Measurements from ENCODE around the gene ZNF512. TPM values are rescaled to one million over a fixed set of nuclear protein-coding genes. Genes with fewer than 3 reads are reported as not detected.

Gene ZNF512
- total and polyA plus RNA-seq, 2 donors (not counting 1 experiment from before 2014, with no cell fraction given): 33.3 to 72.3 TPM

- H3K27ac Mint-ChIP-seq: no peak overlapping the region
These were observed 38.7 kb downstream of the ZNF512 start for GRCh38 chr2:27621524-27621923.

GRCh38 chr2:27622921-27623384 lies 40.1 kb downstream of the ZNF512 start:
- CTCF ChIA-PET: no interaction called here
- no peak for DNase-seq
- H3K4me3 ChIP-seq (ENCODE audit: control extremely low read depth in 1 of 5, extremely low read depth in 1 of 5, insufficient read depth in 1 of 5, low read depth in 2 of 5, low read length in 4 of 5): no peak overlapping the region
- peaks cover 0 to 44% of the 10 kb centered on the region in 2 experiments for H3K36me3 ChIP-seq (replicated peaks in 1 of 2; ENCODE audit: control extremely low read depth in 1 of 2, control insufficient read depth in 1 of 2, extremely low read depth in 1 of 2, insufficient read depth in 2 of 2, low read length in 1 of 2)
- H3K27me3 ChIP-seq (replicated peaks in 1 of 4; ENCODE audit: control extremely low read depth in 1 of 4, control insufficient read depth in 3 of 4, insufficient read depth in 4 of 4, low read length in 3 of 4): no peaks in the 10 kb centered on the region
- no peaks in the 10 kb centered on the region for H3K9me3 ChIP-seq (ENCODE audit: control extremely low read depth in 1 of 3, control insufficient read depth in 2 of 3, insufficient read depth in 1 of 3, low read length in 2 of 3)
- TF ChIP-seq CTCF (IDR thresholded peaks at IDR 0.05) (no peak), EZH2 (IDR thresholded peaks at IDR 0.05; ENCODE audit: borderline replicate concordance, insufficient read depth, low read depth, low read length, poor library complexity, severe bottlenecking) (no peak)
- H2AFZ ChIP-seq (ENCODE audit: insufficient read depth, low read depth, low read length, poor library complexity, severe bottlenecking): no peak overlapping the region
- peaks cover 2% of the 10 kb centered on the region in 2 donors for H3K4me1 ChIP-seq (ENCODE audit: control insufficient read depth in 2 of 2, insufficient read depth in 2 of 2, low read length in 2 of 2)
- no peak overlapping the region for H3K27ac ChIP-seq (ENCODE audit: low read length in 2 of 2)
- Mint-ChIP-seq H3K9me3 (ENCODE audit: insufficient read depth) (no peaks in the 10 kb centered on the region), H3K27me3 (no peaks in the 10 kb centered on the region), H3K4me1 (peaks cover 12% of the 10 kb centered on the region), H3K4me3 (no peak overlapping the region), H3K27ac (no peak overlapping the region)
- no peaks in the 10 kb centered on the region for H4K20me1 ChIP-seq (ENCODE audit: control insufficient read depth, insufficient read depth, low read length, poor library complexity, severe bottlenecking)
- H3K9ac ChIP-seq (ENCODE audit: low read length): no peak overlapping the region
- POLR2A ChIA-PET: no interaction called here
- no peaks in the 10 kb centered on the region for H3K79me2 ChIP-seq (ENCODE audit: control insufficient read depth, insufficient read depth, low read length)
- 83% methylated on average over 2 of the region's 3 CpGs for WGBS (ENCODE audit: insufficient coverage)
- ATAC-seq (ENCODE audit: low read depth): no peak
- intact Hi-C loops (cut with micrococcal nuclease): no loop called here
- no peak overlapping the region for H3K4me2 ChIP-seq (replicated peaks; ENCODE audit: low read depth, low read length, poor library complexity, severe bottlenecking)

More at GRCh38 chr2:27621524-27621923, 38.7 kb downstream of the ZNF512 start:
- Histone ChIP-seq H3K9me3 (ENCODE audit: control extremely low read depth in 1 of 3, control insufficient read depth in 2 of 3, insufficient read depth in 1 of 3, low read length in 2 of 3) (no peaks in the 10 kb centered on the region), H4K20me1 (ENCODE audit: control insufficient read depth, insufficient read depth, low read length, poor library complexity, severe bottlenecking) (no peaks in the 10 kb centered on the region), H2AFZ (ENCODE audit: insufficient read depth, low read depth, low read length, poor library complexity, severe bottlenecking) (no peak overlapping the region), H3K36me3 (replicated peaks in 1 of 2; ENCODE audit: control extremely low read depth in 1 of 2, control insufficient read depth in 1 of 2, extremely low read depth in 1 of 2, insufficient read depth in 2 of 2, low read length in 1 of 2) (peaks cover 3 to 56% of the 10 kb centered on the region in 2 experiments), H3K27ac (ENCODE audit: low read length in 2 of 2) (no peak overlapping the region), H3K27me3 (replicated peaks in 1 of 4; ENCODE audit: control extremely low read depth in 1 of 4, control insufficient read depth in 3 of 4, insufficient read depth in 4 of 4, low read length in 3 of 4) (no peaks in the 10 kb centered on the region), H3K4me3 (ENCODE audit: control extremely low read depth in 1 of 5, extremely low read depth in 1 of 5, insufficient read depth in 1 of 5, low read depth in 2 of 5, low read length in 4 of 5) (no peak overlapping the region), H3K9ac (ENCODE audit: low read length) (no peak overlapping the region), H3K79me2 (ENCODE audit: control insufficient read depth, insufficient read depth, low read length) (no peaks in the 10 kb centered on the region), H3K4me2 (replicated peaks; ENCODE audit: low read depth, low read length, poor library complexity, severe bottlenecking) (no peak overlapping the region), H3K4me1 (ENCODE audit: control insufficient read depth in 2 of 2, insufficient read depth in 2 of 2, low read length in 2 of 2) (no peaks in the 10 kb centered on the region)
- H3K4me1 Mint-ChIP-seq: peaks cover 1% of the 10 kb centered on the region
- H3K4me3 Mint-ChIP-seq: no peak overlapping the region
- ChIA-PET CTCF (no interaction called here), POLR2A (no interaction called here)
- DNase-seq (no peak), ATAC-seq (ENCODE audit: low read depth) (no peak)
- H3K27me3 Mint-ChIP-seq: no peaks in the 10 kb centered on the region
- WGBS (ENCODE audit: insufficient coverage): no CpG with 5 or more reads among the region's 1 CpG
- TF ChIP-seq CTCF (IDR thresholded peaks at IDR 0.05) (no peak), EZH2 (IDR thresholded peaks at IDR 0.05; ENCODE audit: borderline replicate concordance, insufficient read depth, low read depth, low read length, poor library complexity, severe bottlenecking) (no peak)
- H3K9me3 Mint-ChIP-seq (ENCODE audit: insufficient read depth): no peaks in the 10 kb centered on the region
- intact Hi-C loops (cut with micrococcal nuclease): no loop called here

Measured in B cell (primary cell).